GM12878 (cell line): ENCODE measurements around the gene ADH1A.
"Not testable (repeated sequence)": the region's sequence is repeated elsewhere in the genome, so short reads cannot be mapped to it uniquely, and the experiment has no call there.

ENCODE experiments used
- BCL11A ChIP-seq: IDR thresholded peaks from 2 replicates; pipeline ENCODE4 v1.6.1; 2011; ENCODE audit warnings: low read depth, low read length
- CTCF ChIP-seq, 3 experiments: IDR thresholded peaks in 2 of 3; conservative IDR thresholded peaks in 1 of 3; 2 replicates each; pipeline ENCODE4 v1.5.1; 2011; ENCODE audit warnings: low read depth in 3 of 3, low read length in 3 of 3, mild to moderate bottlenecking in 3 of 3, control low read depth in 2 of 3, moderate library complexity in 2 of 3, inconsistent platforms in 1 of 3, mixed read lengths in 1 of 3; ENCODE audit not compliant: control insufficient read depth in 2 of 3, insufficient read depth in 1 of 3; ENCODE audit errors: extremely low read depth in 1 of 3
- EP300 ChIP-seq, 2 experiments: fragments of 150-350 bp in 1 of 2; IDR thresholded peaks; 2 replicates each; pipeline ENCODE4 v1.6.1; 2011 to 2012; ENCODE audit warnings: low read depth in 2 of 2, low read length in 2 of 2, borderline replicate concordance in 1 of 2, improper control_type of control experiment in 1 of 2, inconsistent platforms in 1 of 2; ENCODE audit not compliant: control insufficient read depth in 1 of 2
- EZH2 ChIP-seq: IDR thresholded peaks from 2 replicates; pipeline ENCODE4 v1.6.1; 2012; ENCODE audit warnings: low read depth, mild to moderate bottlenecking, control low read depth, inconsistent platforms, low read length, borderline replicate concordance; ENCODE audit not compliant: control insufficient read depth
- POLR2A ChIP-seq: IDR thresholded peaks from 2 replicates; pipeline ENCODE4 v1.6.1; 2011; ENCODE audit warnings: low read depth, mild to moderate bottlenecking, low read length
- POLR2AphosphoS2 ChIP-seq: IDR thresholded peaks from 2 replicates; pipeline ENCODE4 v1.6.1; 2011; ENCODE audit warnings: low read depth, mild to moderate bottlenecking, low read length, improper control_type of control experiment, moderate library complexity
- SRF ChIP-seq, 2 experiments: IDR thresholded peaks; 2 replicates each; pipeline ENCODE4 v1.6.1; 2011; ENCODE audit warnings: low read depth in 2 of 2, low read length in 2 of 2, mild to moderate bottlenecking in 1 of 2, moderate library complexity in 1 of 2
- STAT3 ChIP-seq: IDR thresholded peaks from 2 replicates; pipeline ENCODE4 v1.6.1; 2011; ENCODE audit warnings: low read depth, low read length, improper control_type of control experiment

- TF ChIP-seq CTCF (IDR thresholded peaks at IDR 0.05 in 2 of 3, conservative IDR thresholded peaks at IDR 0.05 in 1 of 3; ENCODE audit: control insufficient read depth in 2 of 3, extremely low read depth in 1 of 3, insufficient read depth in 1 of 3, low read depth in 3 of 3, low read length in 3 of 3); POLR2A; SRF (IDR thresholded peaks at IDR 0.05; ENCODE audit: low read depth in 2 of 2, low read length in 2 of 2); EP300 (IDR thresholded peaks at IDR 0.05; ENCODE audit: borderline replicate concordance in 1 of 2, control insufficient read depth in 1 of 2, low read depth in 2 of 2, low read length in 2 of 2); EZH2; STAT3; POLR2AphosphoS2; BCL11A: not testable (repeated sequence)
Observed at GRCh38 chr4:99228706-99229105, 62.1 kb downstream of the ADH1A start.
